Activated CD4-positive, alpha-beta memory T cell treated with anti-CD3 and anti-CD28 coated beads, Interleukin-2, amount 10 ng/mL, durations not matched to agents 7 days and 5 days (primary cell): ENCODE data around the gene IL11RA. TPM values are rescaled to one million over a fixed set of nuclear protein-coding genes. Genes with fewer than 3 reads are reported as not detected.

ENCODE experiments used
- CTCF ChIA-PET: fragments of 350-600 bp; sonication (Branson Sonifier 250); formaldehyde crosslinking; loops from one replicate; lab custom pipeline; 2021; ENCODE audit warnings: antibody characterized with exemption, inconsistent platforms; lab: Charles Lee
- POLR2A ChIA-PET: fragments of 350-600 bp; sonication (Branson Sonifier 250); formaldehyde crosslinking; loops from one replicate; lab custom pipeline; 2021; ENCODE audit warnings: antibody characterized with exemption; lab: Charles Lee
- DNase-seq: peaks from one replicate; pipeline ENCODE4 v3.0.0-alpha.2; 2020
- H3K27ac Mint-ChIP-seq: one replicate; pipeline ENCODE4 v1.8.0; 2021; ENCODE audit warnings: mild to moderate bottlenecking, mixed read lengths
- H3K27me3 Mint-ChIP-seq: one replicate; pipeline ENCODE4 v1.8.0; 2021; ENCODE audit warnings: mixed read lengths
- H3K36me3 Mint-ChIP-seq: one replicate; pipeline ENCODE4 v1.8.0; 2021; ENCODE audit warnings: low read depth, mixed read lengths
- H3K4me1 Mint-ChIP-seq: one replicate; pipeline ENCODE4 v1.8.0; 2021; ENCODE audit warnings: mixed read lengths
- H3K4me3 Mint-ChIP-seq: one replicate; pipeline ENCODE4 v1.8.0; 2021; ENCODE audit warnings: mild to moderate bottlenecking, mixed read lengths
- H3K9me3 Mint-ChIP-seq: one replicate; pipeline ENCODE4 v1.8.0; 2021; ENCODE audit warnings: mixed read lengths
- total RNA-seq, 2 experiments: library from RNA; stranded (reverse); gene quantifications; one replicate each; pipeline ENCODE4 v1.2.3, GENCODE V29; 2021

Gene IL11RA
- total RNA-seq, 2 experiments from 2014 or later = 51.5 to 54.0 TPM

DNA sequence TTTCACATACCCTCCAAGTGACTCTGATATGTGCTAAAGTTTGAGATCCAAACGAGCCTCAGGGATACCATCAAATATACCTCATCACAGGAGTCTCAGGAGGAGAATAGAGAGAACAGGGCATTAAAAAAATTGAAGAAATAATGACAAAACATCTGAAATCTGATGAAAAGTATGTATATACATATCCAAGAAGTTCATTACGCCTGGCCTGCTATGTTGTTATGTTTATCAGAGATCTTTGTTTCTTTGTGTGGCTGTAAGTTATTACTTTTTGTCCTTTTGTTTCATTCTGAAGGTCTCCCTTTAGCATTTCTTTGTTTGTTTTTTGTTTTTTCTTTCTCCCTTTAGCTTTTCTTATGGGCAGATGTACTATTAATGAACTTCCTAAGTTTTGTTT is 41.6 kb downstream of the IL11RA start:
- H3K4me3 Mint-ChIP-seq = no peak overlapping the region
- H3K4me1 Mint-ChIP-seq = no peaks in the 10 kb centered on the region
- peaks cover 2% of the 10 kb centered on the region for H3K27me3 Mint-ChIP-seq
- DNase-seq = no peak
- POLR2A ChIA-PET = no interaction called here
- H3K27ac Mint-ChIP-seq = no peak overlapping the region
- H3K9me3 Mint-ChIP-seq = no peaks in the 10 kb centered on the region
- no peaks in the 10 kb centered on the region for H3K36me3 Mint-ChIP-seq
- CTCF ChIA-PET = interaction anchor here (0.6 kb wide), 1 partner anchor 9 kb away, joined by 3 read pairs; no protein-coding TSS in a partner anchor

DNA sequence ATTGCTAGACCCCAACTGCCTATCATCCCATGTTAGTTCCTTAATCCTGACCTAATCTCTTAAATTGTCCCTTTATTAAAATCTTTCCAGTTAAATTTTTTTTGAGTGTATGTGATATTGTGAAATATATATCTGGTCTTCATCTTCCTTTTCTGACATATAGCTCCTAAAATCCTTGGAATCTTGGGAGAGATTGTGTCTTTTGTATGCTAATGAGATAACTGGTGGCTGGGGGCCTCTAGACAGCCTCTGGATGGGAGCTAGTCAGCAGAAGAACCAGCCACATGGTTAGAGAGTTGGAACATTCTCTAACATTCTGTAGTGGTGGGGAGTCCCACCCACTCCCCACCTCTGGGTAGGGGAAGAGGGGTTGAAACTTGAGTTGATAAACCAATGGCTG is 42.8 kb downstream of the IL11RA start:
- no peak for DNase-seq
- H3K27ac Mint-ChIP-seq = no peak overlapping the region
- no peak overlapping the region for H3K4me3 Mint-ChIP-seq
- CTCF ChIA-PET = no interaction called here
- H3K4me1 Mint-ChIP-seq = no peaks in the 10 kb centered on the region
- POLR2A ChIA-PET = no interaction called here
- no peaks in the 10 kb centered on the region for H3K36me3 Mint-ChIP-seq
- H3K9me3 Mint-ChIP-seq = no peaks in the 10 kb centered on the region
- peaks cover 9% of the 10 kb centered on the region for H3K27me3 Mint-ChIP-seq

DNA sequence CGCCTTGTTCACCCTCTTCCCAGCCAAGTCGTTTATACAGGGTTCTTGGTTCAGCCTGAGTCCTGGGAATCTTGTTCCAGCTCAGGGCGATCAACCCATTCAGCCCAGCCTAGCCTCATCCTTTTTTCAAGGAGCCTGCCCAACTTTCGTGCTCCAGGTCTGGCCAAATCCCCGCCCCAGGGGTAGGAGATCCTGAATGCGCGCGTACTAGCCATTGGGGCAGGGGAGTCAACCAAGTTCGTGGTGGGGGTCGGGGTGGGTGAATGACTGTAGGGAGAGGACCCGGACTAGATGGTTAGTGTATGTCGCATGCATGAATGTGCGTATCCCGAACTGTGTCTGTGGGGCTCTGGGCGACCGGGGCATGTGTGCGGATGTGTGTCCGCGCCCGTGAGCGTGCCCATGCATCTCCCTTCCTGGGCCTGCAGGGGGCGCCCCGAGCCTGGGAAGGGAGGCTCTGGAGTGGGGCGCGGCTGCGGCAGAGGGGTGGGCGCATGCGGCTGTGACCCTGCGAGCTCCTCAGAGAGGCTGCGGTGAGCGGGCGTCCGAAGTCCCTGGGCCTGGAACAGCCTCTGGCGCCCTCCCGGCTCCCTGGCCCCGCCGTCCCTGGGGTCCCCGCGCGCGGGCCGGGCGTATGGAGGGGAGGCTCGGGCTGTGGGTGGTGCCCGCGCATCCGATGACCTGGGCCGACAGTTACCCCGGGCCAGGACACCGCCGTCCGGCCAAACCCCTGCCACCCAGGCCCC is 49.2 kb downstream of the IL11RA start:
- peaks cover 9% of the 10 kb centered on the region for H3K4me1 Mint-ChIP-seq
- peak overlapping the region; percentile 33 for H3K4me3 Mint-ChIP-seq
- peaks cover 19% of the 10 kb centered on the region for H3K27me3 Mint-ChIP-seq
- H3K36me3 Mint-ChIP-seq = no peaks in the 10 kb centered on the region
- DNase-seq = peak; percentile 80
- no peak overlapping the region for H3K27ac Mint-ChIP-seq
- no peaks in the 10 kb centered on the region for H3K9me3 Mint-ChIP-seq
- ChIA-PET POLR2A (interaction anchor here (1.4 kb wide), 1 partner anchor 38 kb away, joined by 5 read pairs; the partner anchor contains the start of gene CCL27), CTCF (interaction anchor here (0.8 to 3.3 kb wide), 15 partner anchors 9 to 561 kb away, joined by 3 to 40 read pairs (median 3); partner anchors contain the start of genes CCL21, CCL27 and GALT)

DNA sequence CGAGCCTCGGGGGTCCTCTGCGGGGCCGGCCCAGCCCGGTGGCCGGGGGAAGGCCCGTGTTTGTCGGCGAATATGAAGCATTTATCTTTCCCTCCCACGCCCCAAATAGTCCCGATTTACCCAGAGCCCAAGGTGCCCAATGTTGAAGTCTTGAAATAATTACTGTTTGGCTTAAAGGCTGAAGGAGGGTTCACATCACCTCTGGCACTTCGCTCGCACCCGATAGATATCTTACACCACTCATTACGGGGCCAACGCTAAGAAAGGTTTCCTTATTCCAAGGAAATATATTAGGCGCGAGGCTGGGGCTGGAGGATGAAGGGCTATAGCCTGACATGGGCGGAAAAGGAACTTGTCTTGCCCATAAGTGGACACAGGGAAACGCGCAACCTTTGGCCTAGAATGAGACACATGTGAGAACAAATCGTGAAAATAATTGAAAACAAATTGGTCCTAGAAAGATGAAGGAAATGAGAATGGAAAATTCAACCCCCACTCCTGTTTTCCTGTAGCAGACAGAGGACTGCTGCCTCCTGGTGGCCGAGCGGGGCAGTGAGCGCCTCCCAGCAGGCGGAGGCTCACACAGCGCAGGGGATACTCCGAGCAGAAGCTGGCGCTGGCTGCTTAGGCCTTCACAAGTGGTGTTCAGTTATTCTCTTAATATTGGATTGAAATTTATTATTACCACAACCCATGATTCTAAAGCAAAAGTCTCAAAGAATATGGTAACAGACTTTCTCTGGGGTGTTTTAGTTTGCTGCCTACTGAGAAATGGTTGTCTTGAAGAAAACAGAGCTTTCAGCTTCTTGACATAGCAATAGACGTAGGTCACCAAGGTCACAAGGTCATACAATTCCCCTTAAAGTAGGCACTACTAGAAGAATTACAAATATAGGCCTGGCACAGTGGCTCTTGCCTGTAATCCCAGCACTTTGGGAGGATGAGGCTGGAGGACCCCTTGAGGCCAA is 50.1 kb downstream of the IL11RA start:
- Mint-ChIP-seq H3K27me3 (peaks cover 19% of the 10 kb centered on the region), H3K4me3 (peak overlapping the region; percentile 62), H3K27ac (no peak overlapping the region)

DNA sequence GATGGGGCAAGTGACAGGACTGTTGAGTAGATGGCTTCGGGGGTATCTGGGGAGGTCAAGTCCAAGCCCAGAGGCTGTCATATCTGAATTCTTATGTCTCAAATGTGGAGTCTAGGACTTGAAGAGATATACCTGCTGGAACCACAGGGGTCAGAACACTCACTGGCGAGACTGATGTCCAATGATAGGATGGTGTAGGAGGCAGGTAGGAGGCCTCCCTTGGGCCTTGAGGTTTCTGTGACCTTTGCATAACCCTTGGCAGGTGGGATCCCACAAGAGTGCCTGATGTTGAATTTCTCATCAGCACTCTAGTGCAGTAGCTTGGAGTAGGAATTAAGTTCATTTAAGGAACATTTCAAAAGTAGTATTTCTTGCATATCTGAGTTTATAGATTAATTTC is 55.1 kb downstream of the IL11RA start:
- no peak for DNase-seq
- H3K4me3 Mint-ChIP-seq = no peak overlapping the region
- peaks cover under 1% of the 10 kb centered on the region for H3K4me1 Mint-ChIP-seq
- peaks cover 5% of the 10 kb centered on the region for H3K27me3 Mint-ChIP-seq
- POLR2A ChIA-PET = no interaction called here
- CTCF ChIA-PET = no interaction called here
- H3K9me3 Mint-ChIP-seq = no peaks in the 10 kb centered on the region
- H3K27ac Mint-ChIP-seq = no peak overlapping the region
- H3K36me3 Mint-ChIP-seq = no peaks in the 10 kb centered on the region

More for the DNA sequence above, 50.1 kb downstream of the IL11RA start:
- peak; percentile 79 for DNase-seq
- Mint-ChIP-seq H3K36me3 (no peaks in the 10 kb centered on the region), H3K4me1 (peaks cover 9% of the 10 kb centered on the region), H3K9me3 (no peaks in the 10 kb centered on the region)
- CTCF ChIA-PET = interaction anchor here (0.6 to 3.3 kb wide), 28 partner anchors 9 to 262 kb away, joined by 3 to 40 read pairs (median 4); partner anchors contain the start of genes CCL27, DCTN3, GALT and RPP25L
- POLR2A ChIA-PET = interaction anchor here (0.7 to 1.4 kb wide), 4 partner anchors 36 to 91 kb away, joined by 3 to 5 read pairs (median 3); partner anchors contain the start of gene CCL27

DNA sequence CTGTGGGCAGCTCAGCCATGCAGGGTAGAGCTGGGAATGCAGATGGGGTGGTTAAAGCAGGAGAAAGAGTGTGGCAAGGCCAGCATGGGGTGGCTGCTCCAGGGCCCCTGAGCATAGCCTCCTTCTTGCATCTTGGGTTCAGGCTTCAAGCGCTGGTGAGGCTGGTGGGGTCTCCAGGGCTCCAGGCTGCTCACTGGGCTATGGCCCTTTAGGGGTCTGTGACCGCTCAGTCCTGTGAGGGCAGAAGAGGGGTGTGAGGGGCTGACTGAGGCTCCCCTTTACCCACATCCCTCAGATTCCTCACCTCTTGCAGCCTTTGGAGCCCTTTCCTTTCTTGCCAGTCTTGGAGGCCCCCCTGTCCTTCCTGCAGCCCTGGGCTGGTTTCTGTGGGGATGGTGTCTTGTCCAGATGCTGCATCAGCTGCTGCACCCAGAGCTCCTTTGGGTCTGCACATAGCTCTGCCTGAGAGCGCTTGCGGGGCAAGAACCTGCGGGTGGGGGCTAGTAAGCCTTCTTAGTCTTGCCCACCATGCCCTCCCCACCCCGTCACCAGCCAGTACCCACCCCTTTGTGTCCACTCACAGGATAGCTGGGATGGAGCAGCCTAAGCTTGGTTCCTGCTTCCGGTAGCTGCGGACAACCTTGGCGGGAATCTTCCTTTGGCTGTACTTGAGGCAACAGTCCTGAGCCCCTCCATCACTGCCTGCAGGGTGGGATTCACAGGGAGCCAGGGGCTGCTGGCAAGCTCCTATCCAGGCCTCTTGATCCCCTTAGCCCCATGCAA is 57.4 kb downstream of the IL11RA start:
- no peak for DNase-seq
- CTCF ChIA-PET = no interaction called here
- H3K4me1 Mint-ChIP-seq = no peaks in the 10 kb centered on the region
- no peak overlapping the region for H3K4me3 Mint-ChIP-seq
- POLR2A ChIA-PET = interaction anchor here (1.2 kb wide), 1 partner anchor 10 kb away, joined by 3 read pairs; no protein-coding TSS in a partner anchor
- H3K27ac Mint-ChIP-seq = no peak overlapping the region
- H3K9me3 Mint-ChIP-seq = no peaks in the 10 kb centered on the region
- no peaks in the 10 kb centered on the region for H3K36me3 Mint-ChIP-seq
- H3K27me3 Mint-ChIP-seq = peaks cover 22% of the 10 kb centered on the region

DNA sequence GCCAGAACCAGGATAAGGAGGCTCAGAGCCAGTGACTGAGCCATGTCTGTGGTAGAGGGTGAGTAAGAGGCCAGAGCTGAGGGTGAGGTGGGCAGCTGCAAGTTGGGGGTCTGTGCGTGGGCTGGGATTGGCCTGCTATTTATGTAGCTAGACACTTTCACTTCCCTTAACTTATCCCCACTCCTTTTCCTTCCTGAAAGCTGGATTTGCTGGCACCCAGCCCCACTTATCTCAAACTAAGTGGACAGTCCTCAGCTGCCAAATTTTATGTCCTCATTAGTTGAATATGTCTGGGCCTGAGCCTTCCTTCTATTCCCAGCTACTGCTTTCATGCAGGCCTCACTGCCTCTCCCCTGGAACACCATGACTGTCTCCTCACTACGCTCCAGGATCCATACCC is 58.0 kb downstream of the IL11RA start, which contains the start of gene CCL21:
CCL21 (minus strand) TSS at position 114 of the 400 bp plus-strand sequence; CDS start at position 44, 70 bp downstream.
- Mint-ChIP-seq H3K27me3 (peaks cover 22% of the 10 kb centered on the region), H3K36me3 (no peaks in the 10 kb centered on the region), H3K4me1 (no peaks in the 10 kb centered on the region), H3K27ac (no peak within 1 kb of the TSS), H3K4me3 (no peak within 1 kb of the TSS), H3K9me3 (no peaks in the 10 kb centered on the region)
- DNase-seq = no peak
- POLR2A ChIA-PET = interaction anchor here (1.2 kb wide), 1 partner anchor 9 kb away, joined by 3 read pairs; no protein-coding TSS in a partner anchor
- CTCF ChIA-PET = interaction anchor here (1.1 kb wide), 1 partner anchor 10 kb away, joined by 3 read pairs; no protein-coding TSS in a partner anchor

Other genes starting within 250 kb of the IL11RA start
- 10 to 100 TPM; 12.3 to 13.2 TPM for gene FAM219A, start 193.6 kb upstream of the IL11RA start, total RNA-seq
- gene DNAI1, start 193.4 kb upstream of the IL11RA start, total RNA-seq = not detected
- not detected for gene ENHO, start 129.2 kb upstream of the IL11RA start, total RNA-seq
- not detected for gene CNTFR, start 62.5 kb upstream of the IL11RA start, total RNA-seq
- gene RPP25L, start 40.1 kb upstream of the IL11RA start, total RNA-seq = 10 to 100 TPM; 32.4 to 32.6 TPM
- 100 to 1,000 TPM; 143 to 144 TPM for gene DCTN3, start 31.7 kb upstream of the IL11RA start, total RNA-seq
- under 1 TPM; 0.15 to 0.18 TPM for gene ARID3C, start 23.1 kb upstream of the IL11RA start, total RNA-seq
- 10 to 100 TPM; 53.3 to 55.5 TPM for gene SIGMAR1, start 14.4 kb upstream of the IL11RA start, total RNA-seq
- gene GALT, start 5.5 kb upstream of the IL11RA start, total RNA-seq = 10 to 100 TPM; 95.2 to 95.6 TPM
- not detected for gene CCL27, start 10.5 kb downstream of the IL11RA start, total RNA-seq
- gene CCL19, start 39.1 kb downstream of the IL11RA start, total RNA-seq = not detected
- not detected for gene CCL21, start 58.0 kb downstream of the IL11RA start, total RNA-seq